ENCODE measurements around the gene EDNRA. TPM values are rescaled to one million over a fixed set of nuclear protein-coding genes. Genes with fewer than 3 reads are reported as not detected.
"Not testable (repeated sequence)": the region's sequence is repeated elsewhere in the genome, so short reads cannot be mapped to it uniquely, and the experiment has no call there.

EDNRA gene
- total RNA-seq (2014; rRNA removed; shearing (Covaris generic)), result 0.08 and 0.13 TPM in 2 replicates
- polyA plus RNA-seq (2015; cell fraction: cytosol; rRNA removed), result 0.04 and 0.10 TPM in 2 replicates
- polyA plus RNA-seq (2015; cell fraction: nucleus; rRNA removed), result 0.50 TPM in 1 of 2 replicates, not detected in the other

- no peak for DNase-seq (ENCODE audit: low read depth, low spot score)
- in situ Hi-C loops (cut with HindIII; ENCODE audit: low pct_unique_long_range_greater_than_20kb, low sequenced_read_pairs), result no loop called here
Measured at GRCh38 chr4:147480891-147481576, at the start of gene EDNRA. Gene EDNRA, plus strand, starts transcription at chr4:147481097. Its CDS starts 4,585 bp downstream, at chr4:147485682.

GRCh38 chr4:147434370-147434769 is 46.5 kb upstream of the EDNRA start:
- in situ Hi-C loops (cut with HindIII; ENCODE audit: low pct_unique_long_range_greater_than_20kb, low sequenced_read_pairs); DNase-seq (ENCODE audit: low read depth, low spot score): not testable (repeated sequence)

DNA sequence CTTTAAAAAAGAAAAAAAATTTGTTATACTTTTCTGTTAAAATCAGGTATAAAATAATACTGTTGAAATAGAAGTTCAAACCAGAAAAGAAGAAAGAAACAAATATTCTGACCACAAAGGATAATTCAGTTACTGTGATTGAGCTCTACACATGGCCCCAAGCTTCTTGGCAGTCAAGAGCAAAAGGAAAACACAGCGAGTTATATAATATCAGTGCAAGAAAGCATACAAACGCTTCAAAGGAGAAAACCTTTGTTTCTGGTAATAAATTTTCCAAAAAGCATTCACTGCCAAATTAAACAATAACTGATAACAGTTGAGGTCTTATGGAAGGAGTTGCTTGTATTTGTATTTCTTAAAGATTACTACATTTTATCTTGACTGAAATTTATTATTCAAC is 40.5 kb upstream of the EDNRA start:
- no peak for DNase-seq (ENCODE audit: low read depth, low spot score)
- in situ Hi-C loops (cut with HindIII; ENCODE audit: low pct_unique_long_range_greater_than_20kb, low sequenced_read_pairs), result no loop called here

DNA sequence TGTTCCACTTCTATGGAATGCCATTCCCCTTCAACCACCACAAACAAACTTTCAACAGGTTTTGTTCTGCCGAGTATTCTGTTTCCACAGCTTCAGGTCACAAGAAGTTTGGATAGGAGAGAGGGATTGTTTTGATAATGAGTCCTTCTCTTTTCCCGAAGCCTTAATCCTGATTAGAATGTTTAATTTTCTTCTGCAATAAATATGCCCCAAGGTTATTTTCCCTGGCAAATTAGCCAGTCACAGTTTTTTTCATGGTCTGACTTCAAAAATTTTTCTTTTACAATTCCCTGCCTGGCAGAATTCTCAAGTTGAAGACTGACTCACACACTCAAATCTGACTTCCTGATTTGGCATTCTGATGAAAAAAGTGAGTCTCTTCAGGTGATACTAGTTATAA is 33.1 kb upstream of the EDNRA start:
- no peak for DNase-seq (ENCODE audit: low read depth, low spot score)
- in situ Hi-C loops (cut with HindIII; ENCODE audit: low pct_unique_long_range_greater_than_20kb, low sequenced_read_pairs), result no loop called here

GRCh38 chr4:147453561-147454141 is 27.2 kb upstream of the EDNRA start:
- peak; percentile 1 for DNase-seq (ENCODE audit: low read depth, low spot score)
- in situ Hi-C loops (cut with HindIII; ENCODE audit: low pct_unique_long_range_greater_than_20kb, low sequenced_read_pairs), result no loop called here

DNA sequence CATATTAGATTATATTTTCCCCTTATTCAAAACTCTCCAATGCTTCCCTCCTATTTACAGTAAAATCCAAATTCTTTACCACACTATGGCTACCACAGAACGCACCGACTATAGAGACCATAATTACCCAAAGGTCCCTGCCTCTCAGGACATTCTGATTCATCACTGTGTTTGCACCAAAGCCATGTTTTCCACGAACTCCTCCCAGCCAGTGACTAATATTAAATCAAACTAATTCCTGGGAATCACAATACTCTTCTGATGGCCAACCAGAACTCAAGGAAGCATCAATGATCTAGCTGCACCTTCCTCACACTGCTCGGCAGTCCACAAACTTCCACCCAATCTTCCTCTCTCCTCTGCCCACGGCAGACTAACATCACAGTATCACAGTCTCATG is 24.2 kb upstream of the EDNRA start:
- in situ Hi-C loops (cut with HindIII; ENCODE audit: low pct_unique_long_range_greater_than_20kb, low sequenced_read_pairs), result no loop called here
- no peak for DNase-seq (ENCODE audit: low read depth, low spot score)

DNA sequence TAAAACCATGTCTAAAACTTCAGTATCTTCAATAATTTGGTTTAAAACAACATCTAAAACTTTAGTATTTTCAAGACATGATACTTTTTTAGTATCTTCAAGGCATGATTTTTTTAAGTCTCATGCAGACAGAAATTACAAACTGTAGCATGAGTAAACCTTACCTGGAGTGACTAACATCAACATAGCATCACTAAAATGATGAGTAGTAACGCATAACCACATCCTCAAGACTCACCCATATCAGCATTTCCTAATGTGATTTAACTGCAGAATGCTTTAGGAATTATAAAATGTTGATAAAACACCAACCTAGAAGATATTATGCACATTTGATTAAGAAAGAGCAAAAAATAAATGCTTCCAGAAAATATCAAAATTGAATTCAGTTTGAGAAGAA is 19.7 kb upstream of the EDNRA start:
- DNase-seq (ENCODE audit: low read depth, low spot score), result no peak
- in situ Hi-C loops (cut with HindIII; ENCODE audit: low pct_unique_long_range_greater_than_20kb, low sequenced_read_pairs), result no loop called here

GRCh38 chr4:147463065-147463464 is 17.8 kb upstream of the EDNRA start:
- in situ Hi-C loops (cut with HindIII; ENCODE audit: low pct_unique_long_range_greater_than_20kb, low sequenced_read_pairs), result no loop called here
- DNase-seq (ENCODE audit: low read depth, low spot score), result no peak

DNA sequence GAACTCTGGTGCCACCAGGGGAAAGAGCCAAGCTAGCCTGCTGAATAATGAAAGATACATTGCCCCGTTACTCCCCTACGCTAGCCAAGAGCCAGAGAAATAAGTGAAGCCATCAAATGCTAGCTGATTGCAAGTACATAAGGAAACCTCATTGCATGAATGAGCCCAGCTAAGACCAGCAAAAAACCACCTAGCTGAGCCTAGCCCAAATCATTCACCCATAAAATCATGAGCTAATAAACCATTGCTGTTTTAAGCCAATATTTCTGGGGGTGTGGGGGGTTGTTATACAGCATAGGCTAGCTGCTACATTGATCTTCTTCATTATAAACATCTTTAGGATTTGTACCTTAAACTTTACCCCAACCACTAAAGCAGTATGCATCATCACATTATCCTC is 15.4 kb upstream of the EDNRA start:
- no peak for DNase-seq (ENCODE audit: low read depth, low spot score)
- in situ Hi-C loops (cut with HindIII; ENCODE audit: low pct_unique_long_range_greater_than_20kb, low sequenced_read_pairs), result no loop called here

GRCh38 chr4:147477439-147477838 is 3.5 kb upstream of the EDNRA start:
- DNase-seq (ENCODE audit: low read depth, low spot score), result no peak
- in situ Hi-C loops (cut with HindIII; ENCODE audit: low pct_unique_long_range_greater_than_20kb, low sequenced_read_pairs), result no loop called here

GRCh38 chr4:147479376-147479775 is 1.5 kb upstream of the EDNRA start:
- no peak for DNase-seq (ENCODE audit: low read depth, low spot score)
- in situ Hi-C loops (cut with HindIII; ENCODE audit: low pct_unique_long_range_greater_than_20kb, low sequenced_read_pairs), result no loop called here

DNA sequence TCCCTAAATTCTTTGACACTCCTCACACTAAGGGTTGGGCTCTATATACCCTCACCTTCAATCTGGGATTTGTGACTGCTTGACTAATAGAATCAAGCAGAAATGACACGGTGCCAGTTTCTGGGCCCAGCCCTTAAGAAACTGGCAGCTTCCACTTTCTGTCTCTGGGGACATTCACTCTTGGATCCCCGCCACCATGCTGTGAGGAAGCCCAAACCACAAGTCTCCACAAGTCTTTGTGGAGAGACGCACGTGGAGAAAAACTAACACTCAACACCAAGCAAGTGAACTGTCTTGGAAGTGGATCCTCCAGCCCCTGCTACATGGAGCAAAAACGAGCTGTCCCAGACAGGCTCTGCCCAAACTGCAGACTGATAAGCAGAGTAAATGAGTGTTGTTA is 1.1 kb upstream of the EDNRA start:
- no peak for DNase-seq (ENCODE audit: low read depth, low spot score)
- in situ Hi-C loops (cut with HindIII; ENCODE audit: low pct_unique_long_range_greater_than_20kb, low sequenced_read_pairs), result no loop called here

- DNase-seq (ENCODE audit: low read depth, low spot score), result no peak
- in situ Hi-C loops (cut with HindIII; ENCODE audit: low pct_unique_long_range_greater_than_20kb, low sequenced_read_pairs), result no loop called here
Measured at GRCh38 chr4:147480502-147480890, 401 bp upstream of the EDNRA start.

- no peak for DNase-seq (ENCODE audit: low read depth, low spot score)
- in situ Hi-C loops (cut with HindIII; ENCODE audit: low pct_unique_long_range_greater_than_20kb, low sequenced_read_pairs), result no loop called here
Measured at GRCh38 chr4:147481577-147482109, 746 bp downstream of the EDNRA start.

- DNase-seq (ENCODE audit: low read depth, low spot score), result no peak
- in situ Hi-C loops (cut with HindIII; ENCODE audit: low pct_unique_long_range_greater_than_20kb, low sequenced_read_pairs), result no loop called here
Measured at GRCh38 chr4:147482281-147482680, 1.4 kb downstream of the EDNRA start.

DNA sequence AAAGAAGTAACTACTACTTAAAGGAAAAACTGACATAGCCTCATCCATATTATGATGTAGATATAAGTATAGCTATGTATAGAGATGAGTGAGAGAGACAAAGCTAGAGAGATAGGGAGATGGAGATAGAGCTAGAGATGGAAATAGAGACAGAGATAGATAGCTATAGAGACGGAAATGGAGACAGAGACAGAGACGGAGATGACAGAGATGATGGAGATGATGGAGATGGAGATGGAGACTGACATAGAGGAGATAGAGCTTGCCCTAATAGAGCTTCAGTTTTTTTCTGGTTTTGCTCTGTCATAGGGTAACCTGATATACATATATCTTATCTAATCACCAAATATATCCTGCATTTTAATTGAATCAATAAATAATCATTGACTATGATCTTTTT is 4.3 kb downstream of the EDNRA start:
- in situ Hi-C loops (cut with HindIII; ENCODE audit: low pct_unique_long_range_greater_than_20kb, low sequenced_read_pairs), result no loop called here
- no peak for DNase-seq (ENCODE audit: low read depth, low spot score)

GRCh38 chr4:147487616-147488015 is 6.7 kb downstream of the EDNRA start:
- in situ Hi-C loops (cut with HindIII; ENCODE audit: low pct_unique_long_range_greater_than_20kb, low sequenced_read_pairs), result no loop called here
- no peak for DNase-seq (ENCODE audit: low read depth, low spot score)

GRCh38 chr4:147488556-147488955 is 7.7 kb downstream of the EDNRA start:
- no peak for DNase-seq (ENCODE audit: low read depth, low spot score)
- in situ Hi-C loops (cut with HindIII; ENCODE audit: low pct_unique_long_range_greater_than_20kb, low sequenced_read_pairs), result no loop called here

GRCh38 chr4:147491086-147491485 is 10.2 kb downstream of the EDNRA start:
- in situ Hi-C loops (cut with HindIII; ENCODE audit: low pct_unique_long_range_greater_than_20kb, low sequenced_read_pairs), result no loop called here
- no peak for DNase-seq (ENCODE audit: low read depth, low spot score)
